Measurements from ENCODE around the gene PANX1. TPM values are rescaled to one million over a fixed set of nuclear protein-coding genes. Genes with fewer than 3 reads are reported as not detected.

PANX1 gene
- total RNA-seq, 1 donor from 2014 or later: 19.9 TPM

- no peak overlapping the region for H3K4me3 ChIP-seq
- no peak for DNase-seq
- H3K27me3 ChIP-seq (ENCODE audit: low read depth): no peaks in the 10 kb centered on the region
- no peaks in the 10 kb centered on the region for H3K9me3 ChIP-seq (replicated peaks)
- H3K4me1 ChIP-seq: peaks cover 10% of the 10 kb centered on the region
- intact Hi-C loops (cut with micrococcal nuclease): no loop called here
- no peak overlapping the region for H3K27ac ChIP-seq (replicated peaks)
- TF ChIP-seq CTCF (IDR thresholded peaks at IDR 0.05; ENCODE audit: borderline replicate concordance): no peak
- H3K36me3 ChIP-seq: peaks cover 44% of the 10 kb centered on the region
These were observed 49.7 kb downstream of the PANX1 start for GRCh38 chr11:94178331-94178730.

- no peak for TF ChIP-seq CTCF (IDR thresholded peaks at IDR 0.05; ENCODE audit: borderline replicate concordance)
- H3K9me3 ChIP-seq (replicated peaks): no peaks in the 10 kb centered on the region
- no peak overlapping the region for H3K27ac ChIP-seq (replicated peaks)
- peaks cover 44% of the 10 kb centered on the region for H3K36me3 ChIP-seq
- H3K27me3 ChIP-seq (ENCODE audit: low read depth): no peaks in the 10 kb centered on the region
- intact Hi-C loops (cut with micrococcal nuclease): no loop called here
- H3K4me3 ChIP-seq: no peak overlapping the region
- DNase-seq: no peak
- H3K4me1 ChIP-seq: peaks cover 18% of the 10 kb centered on the region
These were observed 51.1 kb downstream of the PANX1 start for GRCh38 chr11:94179696-94180095.

- no peak for DNase-seq
- Histone ChIP-seq H3K4me3 (no peak overlapping the region), H3K4me1 (peaks cover 8% of the 10 kb centered on the region), H3K27me3 (ENCODE audit: low read depth) (no peaks in the 10 kb centered on the region), H3K36me3 (peaks cover 44% of the 10 kb centered on the region), H3K9me3 (replicated peaks) (no peaks in the 10 kb centered on the region), H3K27ac (replicated peaks) (no peak overlapping the region)
- no peak for TF ChIP-seq CTCF (IDR thresholded peaks at IDR 0.05; ENCODE audit: borderline replicate concordance)
- intact Hi-C loops (cut with micrococcal nuclease): no loop called here
These were observed 52.9 kb downstream of the PANX1 start for GRCh38 chr11:94181526-94181925.

GRCh38 chr11:94181943-94182342, 53.3 kb downstream of the PANX1 start:
- no peak for TF ChIP-seq CTCF (IDR thresholded peaks at IDR 0.05; ENCODE audit: borderline replicate concordance)
- no peak overlapping the region for H3K27ac ChIP-seq (replicated peaks)
- no peaks in the 10 kb centered on the region for H3K9me3 ChIP-seq (replicated peaks)
- H3K4me3 ChIP-seq: no peak overlapping the region
- no peaks in the 10 kb centered on the region for H3K27me3 ChIP-seq (ENCODE audit: low read depth)
- H3K36me3 ChIP-seq: peaks cover 44% of the 10 kb centered on the region
- no peak for DNase-seq
- peaks cover 8% of the 10 kb centered on the region for H3K4me1 ChIP-seq
- intact Hi-C loops (cut with micrococcal nuclease): no loop called here

GRCh38 chr11:94183251-94183885, 54.7 kb downstream of the PANX1 start:
- Histone ChIP-seq H3K27me3 (ENCODE audit: low read depth) (no peaks in the 10 kb centered on the region), H3K4me1 (peaks cover 8% of the 10 kb centered on the region), H3K4me3 (no peak overlapping the region), H3K36me3 (peaks cover 33% of the 10 kb centered on the region), H3K27ac (replicated peaks) (no peak overlapping the region), H3K9me3 (replicated peaks) (no peaks in the 10 kb centered on the region)
- DNase-seq: no peak
- intact Hi-C loops (cut with micrococcal nuclease): no loop called here
- no peak for TF ChIP-seq CTCF (IDR thresholded peaks at IDR 0.05; ENCODE audit: borderline replicate concordance)

Measured in left ventricle myocardium inferior (tissue), 1 donor.